ENCODE data around the gene ARHGEF7.

DNA sequence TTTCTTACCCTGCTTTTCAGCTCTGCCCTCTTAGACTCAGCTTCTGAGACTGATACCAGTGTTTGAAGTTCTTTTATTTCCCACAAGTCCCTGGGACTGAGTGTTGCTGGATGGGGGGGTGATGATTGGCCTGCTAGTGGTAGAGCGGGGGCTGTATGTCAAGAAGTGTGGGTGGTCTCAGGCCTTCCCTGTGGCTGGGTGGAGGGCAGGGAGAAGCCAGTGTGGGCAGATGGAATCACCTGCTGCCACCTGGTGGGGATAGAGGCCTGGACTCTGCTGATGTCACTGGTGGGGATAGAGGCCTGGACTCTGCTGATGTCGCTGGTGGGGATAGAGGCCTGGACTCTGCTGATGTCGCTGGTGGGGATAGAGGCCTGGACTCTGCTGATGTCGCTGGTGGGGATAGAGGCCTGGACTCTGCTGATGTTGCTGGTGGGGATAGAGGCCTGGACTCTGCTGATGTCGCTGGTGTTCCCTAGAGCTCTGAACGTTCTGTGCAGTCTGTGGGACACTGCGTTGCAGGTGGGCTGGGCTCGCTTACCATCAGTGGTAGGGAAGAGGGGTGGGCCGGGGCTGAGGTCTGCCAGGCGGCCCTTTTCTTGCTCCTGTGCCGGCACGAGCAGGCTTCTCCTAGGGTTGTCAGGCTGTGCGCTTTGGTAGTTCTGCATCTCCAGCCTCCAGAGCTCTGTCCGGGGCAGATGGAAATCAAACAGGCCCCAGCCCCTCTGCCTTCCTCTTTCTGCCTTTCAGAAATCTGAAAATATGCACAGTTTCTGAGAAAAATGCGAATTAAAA lies 101.3 kb downstream of the ARHGEF7 start:
- TF ChIP-seq, protein P1, sequence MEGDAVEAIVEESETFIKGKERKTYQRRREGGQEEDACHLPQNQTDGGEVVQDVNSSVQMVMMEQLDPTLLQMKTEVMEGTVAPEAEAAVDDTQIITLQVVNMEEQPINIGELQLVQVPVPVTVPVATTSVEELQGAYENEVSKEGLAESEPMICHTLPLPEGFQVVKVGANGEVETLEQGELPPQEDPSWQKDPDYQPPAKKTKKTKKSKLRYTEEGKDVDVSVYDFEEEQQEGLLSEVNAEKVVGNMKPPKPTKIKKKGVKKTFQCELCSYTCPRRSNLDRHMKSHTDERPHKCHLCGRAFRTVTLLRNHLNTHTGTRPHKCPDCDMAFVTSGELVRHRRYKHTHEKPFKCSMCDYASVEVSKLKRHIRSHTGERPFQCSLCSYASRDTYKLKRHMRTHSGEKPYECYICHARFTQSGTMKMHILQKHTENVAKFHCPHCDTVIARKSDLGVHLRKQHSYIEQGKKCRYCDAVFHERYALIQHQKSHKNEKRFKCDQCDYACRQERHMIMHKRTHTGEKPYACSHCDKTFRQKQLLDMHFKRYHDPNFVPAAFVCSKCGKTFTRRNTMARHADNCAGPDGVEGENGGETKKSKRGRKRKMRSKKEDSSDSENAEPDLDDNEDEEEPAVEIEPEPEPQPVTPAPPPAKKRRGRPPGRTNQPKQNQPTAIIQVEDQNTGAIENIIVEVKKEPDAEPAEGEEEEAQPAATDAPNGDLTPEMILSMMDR (IDR thresholded peaks at IDR 0.05): no peak
- TF ChIP-seq POLR2A (IDR thresholded peaks at IDR 0.05): no peak

Measured in lower leg skin (tissue), 3 donors.